Measurements from ENCODE around the gene KRT86.

KRT86 gene

DNA sequence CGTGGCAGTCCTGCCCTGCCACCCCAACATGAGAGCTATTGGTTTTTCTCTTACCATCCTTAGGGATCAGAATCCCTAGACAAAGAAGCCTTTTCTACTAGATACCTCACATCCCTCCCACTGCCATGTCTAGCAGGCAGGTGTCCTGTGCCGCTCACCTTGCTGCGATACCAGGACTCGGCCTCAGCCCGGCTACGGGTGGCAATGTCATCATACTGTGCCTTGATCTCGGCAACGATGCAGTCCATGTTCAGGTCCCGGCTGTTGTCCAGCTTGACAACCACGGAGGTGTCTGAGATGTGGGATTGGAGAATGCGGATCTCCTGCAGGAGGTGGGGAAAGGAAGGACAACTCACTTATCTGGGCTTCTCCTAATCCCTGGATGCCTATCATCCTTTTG is 42.3 kb downstream of the KRT86 start:
- no peak overlapping the region for H3K4me3 ChIP-seq (ENCODE audit: insufficient read depth, low read depth, low read length, poor library complexity, severe bottlenecking)
- no peaks in the 10 kb centered on the region for H3K27me3 ChIP-seq (replicated peaks; ENCODE audit: control insufficient read depth, insufficient read depth, low read length, poor library complexity, severe bottlenecking)
- no peaks in the 10 kb centered on the region for H3K9me3 ChIP-seq (ENCODE audit: control insufficient read depth, low read length)
- no peaks in the 10 kb centered on the region for H3K36me3 ChIP-seq (ENCODE audit: control insufficient read depth, insufficient read depth, low read length)
- no peak for DNase-seq
- H3K27ac ChIP-seq (ENCODE audit: insufficient read depth, low read length, poor library complexity, severe bottlenecking) = no peak overlapping the region
- no peaks in the 10 kb centered on the region for H3K4me1 ChIP-seq (ENCODE audit: control insufficient read depth, insufficient read depth, low read length, poor library complexity, severe bottlenecking)

DNA sequence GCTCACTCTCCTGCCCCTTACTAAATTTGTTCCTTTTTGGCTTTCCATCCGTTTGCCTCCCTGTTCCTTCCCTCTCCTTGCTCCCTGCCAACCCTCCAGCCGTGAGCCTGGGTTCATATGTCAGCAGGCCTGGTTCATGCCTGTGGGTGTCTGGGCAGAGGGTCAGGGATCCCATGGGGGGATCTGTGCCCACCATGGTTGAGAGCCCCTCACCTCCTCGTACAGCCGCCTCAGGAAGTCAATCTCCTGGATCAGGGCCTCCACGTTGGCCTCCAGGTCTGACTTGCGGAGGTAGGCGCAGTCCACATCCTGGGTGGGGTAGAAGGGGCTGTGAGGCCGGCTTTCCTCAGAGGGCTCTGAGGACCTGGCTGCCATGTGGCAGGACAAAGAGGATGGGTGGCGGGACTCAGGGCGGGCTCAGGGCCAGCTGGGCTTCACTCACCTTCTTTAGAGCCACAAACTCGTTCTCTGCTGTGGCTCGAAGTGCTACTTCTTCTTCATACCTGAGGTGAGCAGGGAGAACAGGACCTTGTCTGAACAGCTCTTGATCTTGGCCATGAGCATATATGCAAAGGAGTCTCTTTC is 43.1 kb downstream of the KRT86 start:
- Histone ChIP-seq H3K4me3 (ENCODE audit: insufficient read depth, low read depth, low read length, poor library complexity, severe bottlenecking) (no peak overlapping the region), H3K4me1 (ENCODE audit: control insufficient read depth, insufficient read depth, low read length, poor library complexity, severe bottlenecking) (no peaks in the 10 kb centered on the region), H3K36me3 (ENCODE audit: control insufficient read depth, insufficient read depth, low read length) (no peaks in the 10 kb centered on the region), H3K27me3 (replicated peaks; ENCODE audit: control insufficient read depth, insufficient read depth, low read length, poor library complexity, severe bottlenecking) (no peaks in the 10 kb centered on the region), H3K27ac (ENCODE audit: insufficient read depth, low read length, poor library complexity, severe bottlenecking) (no peak overlapping the region), H3K9me3 (ENCODE audit: control insufficient read depth, low read length) (no peaks in the 10 kb centered on the region)
- DNase-seq = no peak

DNA sequence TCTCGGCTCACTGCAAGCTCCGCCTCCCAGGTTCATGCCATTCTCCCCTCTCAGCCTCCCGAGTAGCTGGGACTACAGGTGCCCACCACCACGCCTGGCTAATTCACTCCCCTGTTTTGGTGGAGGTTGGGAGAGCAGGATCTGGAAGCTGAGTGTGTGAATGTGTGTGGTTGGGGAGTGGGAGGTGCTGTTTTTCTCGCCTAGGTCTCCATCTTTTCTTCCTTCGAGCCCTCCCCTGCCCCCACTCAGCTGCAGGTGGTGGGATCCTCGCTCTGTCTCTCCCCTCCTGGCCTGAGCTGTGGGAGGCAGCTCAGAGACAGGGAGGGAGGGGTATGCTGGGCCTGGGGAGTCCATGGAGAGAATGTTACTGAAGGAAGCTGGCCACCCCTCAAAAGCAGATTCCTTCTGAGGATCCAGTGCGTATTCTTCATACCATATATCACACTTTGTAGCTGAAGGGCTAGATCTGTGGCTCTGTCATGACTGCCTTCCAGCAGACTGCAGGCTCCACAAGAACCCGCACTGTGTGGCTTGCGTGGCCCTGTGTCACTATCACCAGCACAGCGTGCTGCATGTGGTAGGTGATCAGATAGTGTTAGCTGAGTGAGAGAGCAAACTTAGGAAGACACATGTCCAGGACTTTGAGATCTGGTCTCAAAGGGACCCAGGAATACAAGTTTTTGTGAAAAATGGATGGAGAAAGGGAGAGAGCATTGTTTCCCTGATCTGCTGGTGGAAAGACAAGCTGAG is 44.0 kb downstream of the KRT86 start:
- no peak overlapping the region for H3K4me3 ChIP-seq (ENCODE audit: insufficient read depth, low read depth, low read length, poor library complexity, severe bottlenecking)
- no peak for DNase-seq
- H3K27me3 ChIP-seq (replicated peaks; ENCODE audit: control insufficient read depth, insufficient read depth, low read length, poor library complexity, severe bottlenecking) = no peaks in the 10 kb centered on the region
- H3K36me3 ChIP-seq (ENCODE audit: control insufficient read depth, insufficient read depth, low read length) = no peaks in the 10 kb centered on the region
- H3K4me1 ChIP-seq (ENCODE audit: control insufficient read depth, insufficient read depth, low read length, poor library complexity, severe bottlenecking) = no peaks in the 10 kb centered on the region
- no peaks in the 10 kb centered on the region for H3K9me3 ChIP-seq (ENCODE audit: control insufficient read depth, low read length)
- H3K27ac ChIP-seq (ENCODE audit: insufficient read depth, low read length, poor library complexity, severe bottlenecking) = no peak overlapping the region

DNA sequence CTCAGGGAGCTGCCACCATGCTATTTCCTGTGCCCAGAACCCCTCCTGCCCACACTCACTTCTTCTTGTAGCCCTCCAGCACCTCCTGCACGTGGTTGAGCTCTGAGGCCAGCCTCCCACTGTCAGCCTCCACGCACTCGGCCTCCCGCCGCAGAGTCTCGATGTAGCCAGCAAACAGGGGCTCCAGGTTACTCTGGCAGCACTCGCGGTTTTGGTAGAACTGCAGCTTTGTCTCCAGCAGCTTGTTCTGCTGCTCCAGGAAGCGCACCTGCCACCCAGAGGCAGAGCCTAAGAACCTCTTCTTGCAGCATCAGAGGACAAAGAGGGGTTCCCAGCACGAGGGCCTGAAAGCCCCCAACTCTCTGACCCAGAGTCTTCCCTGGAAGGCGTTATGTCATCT is 44.7 kb downstream of the KRT86 start:
- H3K9me3 ChIP-seq (ENCODE audit: control insufficient read depth, low read length) = no peaks in the 10 kb centered on the region
- H3K36me3 ChIP-seq (ENCODE audit: control insufficient read depth, insufficient read depth, low read length) = no peaks in the 10 kb centered on the region
- H3K4me3 ChIP-seq (ENCODE audit: insufficient read depth, low read depth, low read length, poor library complexity, severe bottlenecking) = no peak overlapping the region
- no peaks in the 10 kb centered on the region for H3K4me1 ChIP-seq (ENCODE audit: control insufficient read depth, insufficient read depth, low read length, poor library complexity, severe bottlenecking)
- H3K27ac ChIP-seq (ENCODE audit: insufficient read depth, low read length, poor library complexity, severe bottlenecking) = no peak overlapping the region
- H3K27me3 ChIP-seq (replicated peaks; ENCODE audit: control insufficient read depth, insufficient read depth, low read length, poor library complexity, severe bottlenecking) = no peaks in the 10 kb centered on the region
- no peak for DNase-seq

DNA sequence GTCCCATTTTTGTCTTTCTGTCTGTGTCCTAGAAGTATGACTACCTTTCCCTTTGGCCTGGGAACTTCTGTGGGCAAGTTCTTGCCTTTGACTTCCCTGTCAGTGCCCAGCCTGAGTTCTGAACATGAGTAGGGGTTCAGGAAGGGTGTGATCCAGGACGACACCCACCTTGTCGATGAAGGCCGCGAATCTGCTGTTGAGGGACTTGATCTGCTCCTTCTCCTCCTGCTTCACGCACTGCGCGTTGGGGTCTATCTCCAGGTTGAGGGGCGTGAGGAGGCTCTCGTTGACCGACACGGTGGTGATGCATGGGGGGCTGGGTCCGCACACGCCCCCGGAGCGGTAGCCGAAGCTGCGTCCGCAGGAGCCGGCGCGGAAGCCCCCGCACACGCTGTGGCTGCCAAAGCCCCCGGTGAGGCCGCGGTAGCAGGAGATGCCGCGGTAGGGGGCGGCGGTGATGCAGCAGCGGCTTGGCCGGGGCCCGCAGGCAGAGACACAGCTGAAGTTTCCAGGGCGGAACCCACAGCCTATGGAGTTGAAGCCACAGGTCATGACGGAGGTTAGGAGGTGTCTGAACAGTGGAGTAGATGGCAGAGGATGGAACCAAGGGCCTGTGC is 46.4 kb downstream of the KRT86 start, which contains the start of gene KRT83:
Gene KRT83, minus strand, starts transcription at position 615 of the 617 bp plus-strand sequence. Its CDS starts 63 bp downstream, at position 552.
- H3K27ac ChIP-seq (ENCODE audit: insufficient read depth, low read length, poor library complexity, severe bottlenecking) = no peak within 1 kb of the TSS
- H3K27me3 ChIP-seq (replicated peaks; ENCODE audit: control insufficient read depth, insufficient read depth, low read length, poor library complexity, severe bottlenecking) = no peaks in the 10 kb centered on the region
- no peaks in the 10 kb centered on the region for H3K4me1 ChIP-seq (ENCODE audit: control insufficient read depth, insufficient read depth, low read length, poor library complexity, severe bottlenecking)
- no peaks in the 10 kb centered on the region for H3K36me3 ChIP-seq (ENCODE audit: control insufficient read depth, insufficient read depth, low read length)
- H3K9me3 ChIP-seq (ENCODE audit: control insufficient read depth, low read length) = no peaks in the 10 kb centered on the region
- H3K4me3 ChIP-seq (ENCODE audit: insufficient read depth, low read depth, low read length, poor library complexity, severe bottlenecking) = no peak within 1 kb of the TSS
- DNase-seq = no peak

DNA sequence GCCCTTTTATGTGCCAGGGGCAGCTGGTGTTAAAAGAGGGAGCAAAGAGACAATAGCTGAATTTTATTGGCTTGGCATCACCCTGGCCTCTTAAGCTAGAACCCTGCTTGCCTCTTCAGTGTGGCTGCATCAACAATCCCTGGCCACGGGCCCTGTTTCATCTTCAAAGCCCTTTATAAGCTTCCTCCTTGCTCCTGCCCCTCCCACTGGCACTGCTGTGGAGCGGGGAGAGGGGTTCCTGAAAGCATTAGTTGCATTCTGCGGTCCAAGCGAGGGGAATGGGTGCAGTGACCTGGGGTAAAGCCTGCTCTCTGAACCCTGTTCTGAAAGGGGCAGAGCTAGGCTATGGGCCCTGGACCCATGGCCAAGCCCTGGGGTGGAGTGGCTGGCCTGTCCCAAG is 47.0 kb downstream of the KRT86 start:
- H3K4me3 ChIP-seq (ENCODE audit: insufficient read depth, low read depth, low read length, poor library complexity, severe bottlenecking) = no peak overlapping the region
- H3K4me1 ChIP-seq (ENCODE audit: control insufficient read depth, insufficient read depth, low read length, poor library complexity, severe bottlenecking) = no peaks in the 10 kb centered on the region
- no peak overlapping the region for H3K27ac ChIP-seq (ENCODE audit: insufficient read depth, low read length, poor library complexity, severe bottlenecking)
- H3K36me3 ChIP-seq (ENCODE audit: control insufficient read depth, insufficient read depth, low read length) = no peaks in the 10 kb centered on the region
- H3K27me3 ChIP-seq (replicated peaks; ENCODE audit: control insufficient read depth, insufficient read depth, low read length, poor library complexity, severe bottlenecking) = no peaks in the 10 kb centered on the region
- H3K9me3 ChIP-seq (ENCODE audit: control insufficient read depth, low read length) = no peaks in the 10 kb centered on the region
- no peak for DNase-seq

DNA sequence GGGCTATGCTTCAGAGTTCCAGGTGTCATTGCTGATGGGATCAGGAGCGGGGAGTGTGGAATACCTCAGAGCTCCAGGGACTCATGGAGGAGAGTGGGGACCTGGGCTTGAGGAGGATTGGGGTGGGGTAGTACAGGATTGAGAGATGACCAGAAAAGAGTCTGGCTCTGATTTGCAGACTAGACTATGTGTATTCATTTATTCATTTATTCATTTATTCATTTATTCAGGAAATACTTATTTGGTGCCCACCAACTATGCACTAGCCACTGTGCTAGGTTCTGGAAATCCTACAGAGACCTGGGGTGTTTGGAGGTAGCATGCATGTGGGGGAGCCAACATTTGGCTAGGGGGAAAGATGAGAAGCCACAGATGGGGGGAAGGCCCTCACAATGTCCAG is 47.6 kb downstream of the KRT86 start:
- H3K9me3 ChIP-seq (ENCODE audit: control insufficient read depth, low read length) = no peaks in the 10 kb centered on the region
- no peak for DNase-seq
- H3K4me3 ChIP-seq (ENCODE audit: insufficient read depth, low read depth, low read length, poor library complexity, severe bottlenecking) = no peak overlapping the region
- no peaks in the 10 kb centered on the region for H3K27me3 ChIP-seq (replicated peaks; ENCODE audit: control insufficient read depth, insufficient read depth, low read length, poor library complexity, severe bottlenecking)
- H3K27ac ChIP-seq (ENCODE audit: insufficient read depth, low read length, poor library complexity, severe bottlenecking) = no peak overlapping the region
- no peaks in the 10 kb centered on the region for H3K4me1 ChIP-seq (ENCODE audit: control insufficient read depth, insufficient read depth, low read length, poor library complexity, severe bottlenecking)
- H3K36me3 ChIP-seq (ENCODE audit: control insufficient read depth, insufficient read depth, low read length) = no peaks in the 10 kb centered on the region

DNA sequence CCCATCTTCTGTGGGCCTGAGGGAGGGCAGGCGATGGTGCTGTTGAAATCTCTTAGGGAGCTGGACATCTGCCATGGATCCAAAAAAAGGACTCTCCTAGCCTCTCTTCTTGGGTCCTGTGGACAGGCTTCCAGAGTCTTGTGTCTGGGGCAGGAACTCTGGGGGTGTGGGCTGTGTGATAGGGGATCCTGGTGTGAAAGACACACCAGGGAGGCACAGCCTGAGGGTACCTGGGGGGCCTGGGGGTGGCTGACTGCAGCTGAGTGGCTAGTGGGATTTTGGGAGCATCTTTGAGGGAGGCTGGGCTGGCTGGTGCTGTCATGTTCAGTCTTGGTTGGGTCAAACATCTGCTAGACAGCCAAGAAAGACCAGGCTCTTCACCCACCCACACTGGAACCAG is 48.6 kb downstream of the KRT86 start:
- DNase-seq = no peak
- H3K36me3 ChIP-seq (ENCODE audit: control insufficient read depth, insufficient read depth, low read length) = no peaks in the 10 kb centered on the region
- H3K4me3 ChIP-seq (ENCODE audit: insufficient read depth, low read depth, low read length, poor library complexity, severe bottlenecking) = no peak overlapping the region
- H3K27ac ChIP-seq (ENCODE audit: insufficient read depth, low read length, poor library complexity, severe bottlenecking) = no peak overlapping the region
- H3K9me3 ChIP-seq (ENCODE audit: control insufficient read depth, low read length) = no peaks in the 10 kb centered on the region
- no peaks in the 10 kb centered on the region for H3K4me1 ChIP-seq (ENCODE audit: control insufficient read depth, insufficient read depth, low read length, poor library complexity, severe bottlenecking)
- no peaks in the 10 kb centered on the region for H3K27me3 ChIP-seq (replicated peaks; ENCODE audit: control insufficient read depth, insufficient read depth, low read length, poor library complexity, severe bottlenecking)

DNA sequence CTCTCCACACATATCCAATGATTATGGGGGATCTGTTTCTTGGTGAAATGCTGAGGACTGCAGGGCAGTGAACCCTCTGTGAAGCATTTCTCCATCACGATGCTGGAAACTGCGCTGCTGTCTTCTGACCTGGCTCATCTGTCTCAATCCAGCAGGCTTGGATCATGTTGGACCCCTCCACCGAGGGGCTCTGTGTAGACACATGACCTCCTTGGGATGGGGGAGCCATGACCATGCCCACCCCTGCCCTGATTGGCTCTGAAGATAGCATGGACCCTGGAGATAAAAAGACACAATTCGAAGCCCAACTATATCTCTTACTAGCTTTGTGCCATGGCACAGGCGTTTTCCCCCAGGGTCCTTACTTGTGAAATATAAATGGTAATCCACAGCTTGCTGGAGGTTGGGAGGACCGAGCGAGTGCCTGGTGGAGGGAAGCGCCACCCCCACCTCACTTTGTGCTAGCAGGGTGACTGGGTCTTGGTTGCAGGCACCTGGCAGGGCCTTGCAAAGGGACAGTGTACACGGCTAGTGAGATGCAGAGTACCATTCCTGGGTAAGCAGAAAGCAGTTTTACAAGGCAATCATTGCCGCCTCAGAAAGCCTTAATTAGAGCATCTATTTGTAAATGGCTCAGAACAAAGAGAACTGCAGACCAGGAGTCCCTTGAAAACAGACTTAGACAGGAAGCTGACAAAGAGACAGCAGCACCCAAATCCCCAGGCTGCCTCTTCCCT is 49.1 kb downstream of the KRT86 start:
- no peaks in the 10 kb centered on the region for H3K4me1 ChIP-seq (ENCODE audit: control insufficient read depth, insufficient read depth, low read length, poor library complexity, severe bottlenecking)
- H3K4me3 ChIP-seq (ENCODE audit: insufficient read depth, low read depth, low read length, poor library complexity, severe bottlenecking) = no peak overlapping the region
- H3K9me3 ChIP-seq (ENCODE audit: control insufficient read depth, low read length) = no peaks in the 10 kb centered on the region
- H3K27me3 ChIP-seq (replicated peaks; ENCODE audit: control insufficient read depth, insufficient read depth, low read length, poor library complexity, severe bottlenecking) = no peaks in the 10 kb centered on the region
- DNase-seq = no peak
- H3K27ac ChIP-seq (ENCODE audit: insufficient read depth, low read length, poor library complexity, severe bottlenecking) = no peak overlapping the region
- H3K36me3 ChIP-seq (ENCODE audit: control insufficient read depth, insufficient read depth, low read length) = no peaks in the 10 kb centered on the region

DNA sequence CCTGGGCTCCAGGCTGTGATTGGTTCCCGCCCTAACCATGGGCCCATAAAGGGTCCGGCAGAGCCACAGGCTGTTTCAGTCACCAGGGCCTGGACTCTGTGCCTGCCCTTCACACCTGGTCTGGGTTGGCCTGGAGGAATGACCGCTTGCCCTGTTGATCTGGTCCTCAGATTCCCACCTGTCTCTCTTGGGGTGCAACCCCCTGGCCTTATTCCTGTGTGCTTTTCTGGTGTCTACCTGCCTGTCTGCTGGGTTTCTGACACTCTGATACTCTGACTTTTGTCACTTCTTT is 49.7 kb downstream of the KRT86 start:
- Histone ChIP-seq H3K4me1 (ENCODE audit: control insufficient read depth, insufficient read depth, low read length, poor library complexity, severe bottlenecking) (no peaks in the 10 kb centered on the region), H3K27ac (ENCODE audit: insufficient read depth, low read length, poor library complexity, severe bottlenecking) (no peak overlapping the region), H3K36me3 (ENCODE audit: control insufficient read depth, insufficient read depth, low read length) (no peaks in the 10 kb centered on the region), H3K9me3 (ENCODE audit: control insufficient read depth, low read length) (no peaks in the 10 kb centered on the region), H3K27me3 (replicated peaks; ENCODE audit: control insufficient read depth, insufficient read depth, low read length, poor library complexity, severe bottlenecking) (no peaks in the 10 kb centered on the region), H3K4me3 (ENCODE audit: insufficient read depth, low read depth, low read length, poor library complexity, severe bottlenecking) (no peak overlapping the region)
- no peak for DNase-seq

All from effector memory CD4-positive, alpha-beta T cell (primary cell).